SH-SY5Y (cell line): Measurements from ENCODE around the gene CD63.

ENCODE experiments used
- GATA2 ChIP-seq: IDR thresholded peaks from 2 replicates; pipeline ENCODE4 v1.6.1; 2011; ENCODE audit warnings: mild to moderate bottlenecking, low read depth, low read length
- GATA3 ChIP-seq: IDR thresholded peaks from 2 replicates; pipeline ENCODE4 v1.6.1; 2011; ENCODE audit warnings: low read depth, mild to moderate bottlenecking, low read length, moderate library complexity

DNA sequence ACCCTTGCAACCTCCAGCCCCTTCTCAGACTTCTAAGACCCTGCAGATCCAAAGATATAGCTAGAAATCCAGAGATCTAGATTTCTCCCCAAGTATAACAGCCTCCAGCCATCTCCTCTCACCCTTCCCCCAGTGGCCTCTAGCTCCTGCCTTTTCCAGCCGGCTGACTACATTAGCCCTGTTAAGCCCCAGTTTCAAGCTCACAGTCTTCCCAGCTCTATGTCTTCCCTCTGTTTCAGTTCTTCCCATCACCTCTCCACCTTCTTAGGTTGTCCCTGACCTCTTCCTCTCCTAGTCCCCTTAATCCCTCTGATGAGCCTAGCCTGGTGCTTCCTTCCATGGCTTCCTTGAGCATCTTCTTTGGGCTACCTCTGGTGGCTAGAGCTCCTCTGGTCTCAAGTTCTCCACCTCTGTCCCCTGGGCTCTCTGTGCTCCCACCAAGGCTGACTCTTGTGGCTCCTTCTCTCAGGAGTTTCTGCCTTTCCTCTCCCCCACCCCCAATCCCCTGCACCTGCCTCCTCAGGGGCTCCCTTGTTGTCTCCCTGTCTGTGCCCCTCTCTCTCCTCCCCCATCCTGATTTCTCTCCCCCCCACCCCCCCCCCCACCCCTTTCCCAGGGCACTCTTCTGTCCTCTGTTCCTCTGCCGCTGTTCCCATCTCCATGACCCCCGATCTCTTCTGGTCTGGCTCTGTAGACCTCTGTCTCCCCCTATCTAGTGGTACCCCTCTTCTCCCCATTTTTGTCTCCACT lies 13.3 kb upstream of the CD63 start:
- no peak for TF ChIP-seq GATA3
- no peak for TF ChIP-seq GATA2
